Measurements from ENCODE around the gene BACH2. TPM values are rescaled to one million over a fixed set of nuclear protein-coding genes. Genes with fewer than 3 reads are reported as not detected.

Gene BACH2
- polyA plus RNA-seq, 1 of the 3 experiments (the other 2 are of a cell fraction) = 0.46 TPM

- TF ChIP-seq EP300 (IDR thresholded peaks at IDR 0.05; ENCODE audit: borderline replicate concordance in 1 of 2, low read depth in 1 of 2, low read length in 1 of 2) (no peak), TEAD4 (IDR thresholded peaks at IDR 0.05; ENCODE audit: borderline replicate concordance, insufficient read depth) (no peak), ELF1 (IDR thresholded peaks at IDR 0.05) (no peak)
Measured at GRCh38 chr6:90180526-90180925, 116.1 kb downstream of the BACH2 start (continued).

DNA sequence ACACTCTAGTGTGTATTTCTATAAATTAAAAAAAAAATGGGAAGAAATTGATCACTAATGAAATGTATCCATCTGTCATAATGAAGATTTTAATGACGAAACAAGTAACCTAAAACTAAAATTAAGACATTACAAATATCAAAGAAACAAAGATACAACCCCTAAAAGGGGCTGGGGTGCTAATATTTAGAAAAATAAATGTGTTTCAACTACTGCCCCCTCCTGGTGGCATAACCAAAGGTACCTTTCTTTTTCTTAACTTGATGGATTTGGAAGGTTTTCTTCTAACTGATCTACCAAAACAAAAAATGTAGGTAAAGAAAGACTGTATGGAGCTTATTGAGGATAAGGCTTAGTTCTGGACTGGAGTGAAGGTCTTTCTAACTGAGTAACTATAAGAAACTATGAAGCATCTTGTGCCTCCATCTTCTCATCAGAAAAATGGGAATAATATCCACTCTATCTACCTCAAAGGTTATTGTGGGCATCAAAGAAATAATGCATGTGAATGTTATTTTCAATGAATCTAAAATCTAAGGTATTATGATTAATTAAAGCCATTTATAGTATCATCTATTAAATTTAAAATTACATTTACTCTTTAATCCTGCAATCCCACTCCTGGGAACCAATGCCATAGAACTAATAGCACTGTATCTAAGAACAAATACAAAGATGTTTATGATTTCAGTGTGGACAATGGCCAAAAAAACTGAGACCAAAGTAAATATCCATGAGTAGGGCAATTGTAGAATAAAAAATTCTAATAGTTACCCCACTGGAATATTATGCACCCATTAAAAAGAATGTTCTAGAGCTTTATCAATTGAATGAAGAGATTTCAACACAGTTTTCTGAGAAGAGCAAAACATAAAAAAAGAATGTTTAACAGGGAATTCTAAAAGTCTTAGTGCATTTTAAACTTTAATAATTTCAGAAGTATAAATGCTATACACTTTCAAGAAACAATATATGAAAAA lies 117.2 kb downstream of the BACH2 start:
- no peaks in the 10 kb centered on the region for H3K9me2 ChIP-seq

GRCh38 chr6:90178384-90178855 lies 118.2 kb downstream of the BACH2 start:
- Histone ChIP-seq H3K9me3 (no peaks in the 10 kb centered on the region), H3K9me2 (no peaks in the 10 kb centered on the region), H3F3A (replicated peaks; ENCODE audit: insufficient read depth) (no peaks in the 10 kb centered on the region), H2AFZ (ENCODE audit: low read depth) (no peak overlapping the region), H3K4me1 (ENCODE audit: control insufficient read depth in 1 of 2, insufficient read depth in 2 of 2, low read depth in 1 of 2, low read length in 1 of 2) (peaks cover 0 to 8% of the 10 kb centered on the region in 2 experiments; a peak in 2 of 4 replicates), H3K9ac (no peak overlapping the region), H3K36me3 (replicated peaks in 1 of 2; ENCODE audit: control insufficient read depth in 1 of 2, insufficient read depth in 2 of 2, low read length in 1 of 2) (no peaks in the 10 kb centered on the region), H3K27ac (ENCODE audit: low read depth in 2 of 2, low read length in 1 of 2) (no peak overlapping the region), H3K79me2 (ENCODE audit: insufficient read depth) (no peaks in the 10 kb centered on the region), H4K20me1 (ENCODE audit: insufficient read depth) (no peaks in the 10 kb centered on the region), H3K4me3 (ENCODE audit: low read depth in 2 of 2, low read length in 1 of 2) (no peak overlapping the region), H3K4me2 (no peak overlapping the region), H3K27me3 (ENCODE audit: insufficient read depth) (no peaks in the 10 kb centered on the region)
- WGBS (ENCODE audit: low lambda C conversion rate) = 92% methylated on average over 4 of the region's 4 CpGs
- no peak for DNase-seq
- CTCF ChIA-PET = interaction anchor here (0.6 to 1.6 kb wide), 5 partner anchors 18 to 238 kb away, joined by 3 to 4 read pairs (median 3); no protein-coding TSS in a partner anchor
- POLR2A ChIA-PET = no interaction called here
- no peak for TF ChIP-seq RCOR1 (IDR thresholded peaks at IDR 0.05; ENCODE audit: low read length)
- TF ChIP-seq RAD21 (IDR thresholded peaks at IDR 0.05; ENCODE audit: low read length) = no peak
- TF ChIP-seq RFX5 (IDR thresholded peaks at IDR 0.05; ENCODE audit: low read length) = no peak
- TF ChIP-seq, protein P1, sequence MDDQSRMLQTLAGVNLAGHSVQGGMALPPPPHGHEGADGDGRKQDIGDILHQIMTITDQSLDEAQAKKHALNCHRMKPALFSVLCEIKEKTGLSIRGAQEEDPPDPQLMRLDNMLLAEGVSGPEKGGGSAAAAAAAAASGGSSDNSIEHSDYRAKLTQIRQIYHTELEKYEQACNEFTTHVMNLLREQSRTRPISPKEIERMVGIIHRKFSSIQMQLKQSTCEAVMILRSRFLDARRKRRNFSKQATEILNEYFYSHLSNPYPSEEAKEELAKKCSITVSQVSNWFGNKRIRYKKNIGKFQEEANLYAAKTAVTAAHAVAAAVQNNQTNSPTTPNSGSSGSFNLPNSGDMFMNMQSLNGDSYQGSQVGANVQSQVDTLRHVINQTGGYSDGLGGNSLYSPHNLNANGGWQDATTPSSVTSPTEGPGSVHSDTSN (IDR thresholded peaks at IDR 0.05) = no peak
- no peak for TF ChIP-seq TCF12 (IDR thresholded peaks at IDR 0.05)
- TF ChIP-seq USF1 (IDR thresholded peaks at IDR 0.05; ENCODE audit: borderline replicate concordance, low read depth) = no peak
- TF ChIP-seq, protein P2, sequence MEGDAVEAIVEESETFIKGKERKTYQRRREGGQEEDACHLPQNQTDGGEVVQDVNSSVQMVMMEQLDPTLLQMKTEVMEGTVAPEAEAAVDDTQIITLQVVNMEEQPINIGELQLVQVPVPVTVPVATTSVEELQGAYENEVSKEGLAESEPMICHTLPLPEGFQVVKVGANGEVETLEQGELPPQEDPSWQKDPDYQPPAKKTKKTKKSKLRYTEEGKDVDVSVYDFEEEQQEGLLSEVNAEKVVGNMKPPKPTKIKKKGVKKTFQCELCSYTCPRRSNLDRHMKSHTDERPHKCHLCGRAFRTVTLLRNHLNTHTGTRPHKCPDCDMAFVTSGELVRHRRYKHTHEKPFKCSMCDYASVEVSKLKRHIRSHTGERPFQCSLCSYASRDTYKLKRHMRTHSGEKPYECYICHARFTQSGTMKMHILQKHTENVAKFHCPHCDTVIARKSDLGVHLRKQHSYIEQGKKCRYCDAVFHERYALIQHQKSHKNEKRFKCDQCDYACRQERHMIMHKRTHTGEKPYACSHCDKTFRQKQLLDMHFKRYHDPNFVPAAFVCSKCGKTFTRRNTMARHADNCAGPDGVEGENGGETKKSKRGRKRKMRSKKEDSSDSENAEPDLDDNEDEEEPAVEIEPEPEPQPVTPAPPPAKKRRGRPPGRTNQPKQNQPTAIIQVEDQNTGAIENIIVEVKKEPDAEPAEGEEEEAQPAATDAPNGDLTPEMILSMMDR (IDR thresholded peaks at IDR 0.05) = no peak
- TF ChIP-seq GATA2 (CRISPR knock-in tag; IDR thresholded peaks at IDR 0.05) = no peak
- TF ChIP-seq, protein P3, sequence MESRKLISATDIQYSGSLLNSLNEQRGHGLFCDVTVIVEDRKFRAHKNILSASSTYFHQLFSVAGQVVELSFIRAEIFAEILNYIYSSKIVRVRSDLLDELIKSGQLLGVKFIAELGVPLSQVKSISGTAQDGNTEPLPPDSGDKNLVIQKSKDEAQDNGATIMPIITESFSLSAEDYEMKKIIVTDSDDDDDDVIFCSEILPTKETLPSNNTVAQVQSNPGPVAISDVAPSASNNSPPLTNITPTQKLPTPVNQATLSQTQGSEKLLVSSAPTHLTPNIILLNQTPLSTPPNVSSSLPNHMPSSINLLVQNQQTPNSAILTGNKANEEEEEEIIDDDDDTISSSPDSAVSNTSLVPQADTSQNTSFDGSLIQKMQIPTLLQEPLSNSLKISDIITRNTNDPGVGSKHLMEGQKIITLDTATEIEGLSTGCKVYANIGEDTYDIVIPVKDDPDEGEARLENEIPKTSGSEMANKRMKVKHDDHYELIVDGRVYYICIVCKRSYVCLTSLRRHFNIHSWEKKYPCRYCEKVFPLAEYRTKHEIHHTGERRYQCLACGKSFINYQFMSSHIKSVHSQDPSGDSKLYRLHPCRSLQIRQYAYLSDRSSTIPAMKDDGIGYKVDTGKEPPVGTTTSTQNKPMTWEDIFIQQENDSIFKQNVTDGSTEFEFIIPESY (IDR thresholded peaks at IDR 0.05; ENCODE audit: borderline replicate concordance, low read depth) = no peak
- no peak for TF ChIP-seq TEAD4 (IDR thresholded peaks at IDR 0.05; ENCODE audit: borderline replicate concordance, insufficient read depth)

More for the DNA sequence above, 117.2 kb downstream of the BACH2 start:
- Histone ChIP-seq H3F3A (replicated peaks; ENCODE audit: insufficient read depth) (no peaks in the 10 kb centered on the region), H3K79me2 (ENCODE audit: insufficient read depth) (no peaks in the 10 kb centered on the region), H3K36me3 (replicated peaks in 1 of 2; ENCODE audit: control insufficient read depth in 1 of 2, insufficient read depth in 2 of 2, low read length in 1 of 2) (no peaks in the 10 kb centered on the region), H3K27ac (ENCODE audit: low read depth in 2 of 2, low read length in 1 of 2) (no peak overlapping the region), H3K9ac (no peak overlapping the region), H3K9me3 (no peaks in the 10 kb centered on the region), H2AFZ (ENCODE audit: low read depth) (no peak overlapping the region), H3K27me3 (ENCODE audit: insufficient read depth) (no peaks in the 10 kb centered on the region), H3K4me2 (no peak overlapping the region), H3K4me3 (ENCODE audit: low read depth in 2 of 2, low read length in 1 of 2) (no peak overlapping the region), H4K20me1 (ENCODE audit: insufficient read depth) (no peaks in the 10 kb centered on the region), H3K4me1 (ENCODE audit: control insufficient read depth in 1 of 2, insufficient read depth in 2 of 2, low read depth in 1 of 2, low read length in 1 of 2) (peaks cover 0 to 12% of the 10 kb centered on the region in 2 experiments; a peak in 2 of 4 replicates)
- WGBS (ENCODE audit: low lambda C conversion rate) = 89% methylated on average over 1 of the region's 1 CpG
- CTCF ChIA-PET = interaction anchor here (0.5 to 1.3 kb wide), 8 partner anchors 35 to 239 kb away, joined by 3 to 5 read pairs (median 3); no protein-coding TSS in a partner anchor
- TF ChIP-seq RAD21 (IDR thresholded peaks at IDR 0.05; ENCODE audit: low read length) (peak; percentile 51), RXRA (IDR thresholded peaks at IDR 0.05; ENCODE audit: borderline replicate concordance, low read depth) (no peak), SMC3 (IDR thresholded peaks at IDR 0.05; ENCODE audit: low read depth, low read length) (peak; percentile 17)
- TF ChIP-seq, protein P2 (IDR thresholded peaks at IDR 0.05) = peak; percentile 70
- POLR2A ChIA-PET = no interaction called here
- DNase-seq = no peak

Data from SK-N-SH (cell line).